Endothelial cell of hepatic sinusoid (primary cell): Measurements from ENCODE around the gene TTC7B.

Experiments
- in situ Hi-C: cut with HindIII; loops from 2 replicates; pipeline ENCODE4 v1.10.0; 2017; ENCODE audit warnings: low sequenced_read_pairs

Gene TTC7B

GRCh38 chr14:90777830-90778485 lies 38.3 kb downstream of the TTC7B start:
- in situ Hi-C loops = no loop called here

DNA sequence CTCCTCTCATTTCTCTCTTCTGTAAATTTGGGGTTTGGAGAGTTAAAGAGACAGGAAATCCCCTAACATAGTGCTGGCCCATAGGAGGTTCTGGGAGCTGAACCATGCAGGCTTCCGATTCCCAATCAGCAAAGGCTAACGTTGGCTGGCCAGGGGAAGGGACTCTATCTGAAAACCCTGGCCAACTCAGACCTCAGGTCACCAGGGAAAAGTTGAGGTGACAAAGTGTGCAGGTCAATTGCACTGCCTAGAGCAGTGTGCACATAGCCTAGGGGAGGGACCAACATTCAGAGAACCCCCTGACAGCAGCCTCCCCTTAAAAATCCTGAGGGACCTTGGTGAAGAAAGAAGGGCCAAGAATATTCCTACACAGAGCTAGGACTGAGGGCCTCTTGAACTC lies 38.9 kb downstream of the TTC7B start:
- in situ Hi-C loops = no loop called here

DNA sequence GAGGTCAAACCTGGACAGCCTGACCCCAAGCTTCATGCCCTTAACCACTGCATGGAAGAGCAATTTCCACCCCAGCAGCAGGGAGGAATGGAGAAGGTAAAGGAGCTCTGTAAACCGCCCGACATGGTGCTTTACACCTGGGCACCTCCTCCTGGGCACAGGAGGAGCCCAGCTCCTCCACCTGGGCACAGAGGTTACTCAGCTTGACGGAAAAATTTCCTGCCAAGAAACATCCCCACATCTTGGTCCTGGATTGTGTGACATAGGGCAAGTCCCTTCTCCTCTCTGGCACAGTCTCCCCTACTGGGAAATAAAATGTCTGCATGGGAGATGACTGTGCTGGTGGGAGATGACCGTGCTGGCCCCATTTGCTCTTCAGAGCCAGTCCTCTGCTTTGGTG lies 40.8 kb downstream of the TTC7B start:
- in situ Hi-C loops = no loop called here

GRCh38 chr14:90774316-90774715 lies 41.9 kb downstream of the TTC7B start:
- in situ Hi-C loops = no loop called here

- in situ Hi-C loops = no loop called here
These were observed 42.5 kb downstream of the TTC7B start for GRCh38 chr14:90773705-90774104.

- in situ Hi-C loops = no loop called here
These were observed 43.1 kb downstream of the TTC7B start for GRCh38 chr14:90773196-90773486.

GRCh38 chr14:90767899-90768298 lies 48.3 kb downstream of the TTC7B start:
- in situ Hi-C loops = no loop called here

DNA sequence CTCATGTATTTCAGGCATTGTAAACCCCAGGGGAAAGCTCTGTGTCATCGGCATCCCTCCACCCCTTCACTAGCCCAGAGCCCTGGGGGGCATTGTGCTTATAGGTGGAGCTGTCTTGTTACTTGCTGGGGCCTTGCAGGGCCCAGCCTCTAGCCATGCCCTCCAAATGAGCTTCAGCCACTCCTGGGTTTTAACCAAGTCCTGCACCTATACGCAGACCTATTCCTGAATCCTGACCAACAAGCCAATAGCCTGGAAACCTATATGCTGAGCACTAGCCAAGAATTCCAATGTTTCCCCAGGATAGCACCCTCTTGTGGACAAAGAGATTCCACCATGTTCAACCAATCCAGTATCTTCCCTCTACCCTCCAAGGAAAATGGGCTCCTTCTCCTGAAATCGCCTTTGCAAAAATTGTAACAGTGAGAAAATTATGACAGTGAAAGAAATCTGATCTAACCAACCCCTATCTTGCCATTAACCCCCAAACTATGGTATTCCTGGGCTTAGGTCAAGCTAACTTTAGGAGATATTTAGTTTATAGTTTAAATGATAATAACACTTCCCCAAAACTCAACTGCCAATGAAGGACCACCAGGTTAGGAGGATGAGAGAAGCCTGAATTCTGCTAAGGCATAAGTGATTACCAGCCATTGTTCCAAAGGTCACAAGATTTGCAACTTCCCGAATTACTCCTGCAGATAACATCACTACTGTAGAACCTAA lies 55.5 kb downstream of the TTC7B start:
- in situ Hi-C loops = no loop called here

GRCh38 chr14:90760078-90760444 lies 56.2 kb downstream of the TTC7B start:
- in situ Hi-C loops = no loop called here

DNA sequence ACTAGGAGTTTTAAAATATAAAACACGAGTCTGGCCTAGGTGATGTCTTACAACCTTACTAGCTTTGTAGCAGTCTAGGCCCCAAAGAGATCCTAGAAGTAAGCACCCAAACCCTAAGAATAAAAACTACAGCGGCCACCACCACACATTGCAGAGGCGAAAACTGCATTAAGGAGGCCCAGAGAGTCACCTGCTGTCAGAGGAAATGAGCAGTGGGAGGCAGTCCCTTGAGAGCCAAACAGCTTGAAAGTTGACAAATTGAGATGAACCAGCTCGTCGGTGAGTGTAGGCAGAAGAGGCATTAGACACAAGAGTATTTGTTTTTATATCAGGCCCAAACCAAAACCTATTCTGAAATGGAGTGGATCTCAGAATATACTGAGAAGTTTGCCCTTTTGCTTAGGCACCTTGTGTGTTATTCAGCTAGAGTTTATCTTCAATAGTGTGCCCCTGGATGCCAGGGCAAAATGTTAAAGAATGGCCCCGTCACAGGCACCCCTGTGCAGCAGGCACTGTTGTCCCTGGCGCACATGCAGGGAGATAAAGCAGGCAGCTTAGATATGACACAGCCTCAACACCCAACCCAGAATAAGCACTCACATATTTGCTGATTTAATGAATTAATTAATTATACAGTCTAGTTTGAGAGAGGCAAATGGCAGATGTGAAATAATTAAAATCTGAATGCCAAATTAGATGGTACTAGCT lies 56.7 kb downstream of the TTC7B start:
- in situ Hi-C loops = no loop called here

DNA sequence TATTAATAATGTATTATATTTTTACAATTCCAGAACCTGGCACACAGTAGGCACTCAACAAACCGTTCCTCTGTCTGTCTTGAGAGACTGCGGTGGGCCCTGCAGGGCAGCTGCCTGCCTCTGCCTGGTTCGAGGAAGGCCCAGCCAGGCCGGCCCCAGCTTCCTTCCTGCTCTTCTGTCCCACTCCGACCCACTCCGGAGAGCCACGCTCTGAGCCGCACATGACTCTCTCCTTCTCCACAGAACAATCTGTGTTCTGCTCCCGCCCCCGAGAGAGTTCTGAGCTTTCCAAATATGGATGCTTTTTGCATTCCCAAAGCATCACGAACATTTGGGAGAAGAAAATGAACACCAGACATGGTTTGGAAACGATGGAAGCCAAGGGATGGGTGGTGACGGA lies 57.3 kb downstream of the TTC7B start:
- in situ Hi-C loops = no loop called here

DNA sequence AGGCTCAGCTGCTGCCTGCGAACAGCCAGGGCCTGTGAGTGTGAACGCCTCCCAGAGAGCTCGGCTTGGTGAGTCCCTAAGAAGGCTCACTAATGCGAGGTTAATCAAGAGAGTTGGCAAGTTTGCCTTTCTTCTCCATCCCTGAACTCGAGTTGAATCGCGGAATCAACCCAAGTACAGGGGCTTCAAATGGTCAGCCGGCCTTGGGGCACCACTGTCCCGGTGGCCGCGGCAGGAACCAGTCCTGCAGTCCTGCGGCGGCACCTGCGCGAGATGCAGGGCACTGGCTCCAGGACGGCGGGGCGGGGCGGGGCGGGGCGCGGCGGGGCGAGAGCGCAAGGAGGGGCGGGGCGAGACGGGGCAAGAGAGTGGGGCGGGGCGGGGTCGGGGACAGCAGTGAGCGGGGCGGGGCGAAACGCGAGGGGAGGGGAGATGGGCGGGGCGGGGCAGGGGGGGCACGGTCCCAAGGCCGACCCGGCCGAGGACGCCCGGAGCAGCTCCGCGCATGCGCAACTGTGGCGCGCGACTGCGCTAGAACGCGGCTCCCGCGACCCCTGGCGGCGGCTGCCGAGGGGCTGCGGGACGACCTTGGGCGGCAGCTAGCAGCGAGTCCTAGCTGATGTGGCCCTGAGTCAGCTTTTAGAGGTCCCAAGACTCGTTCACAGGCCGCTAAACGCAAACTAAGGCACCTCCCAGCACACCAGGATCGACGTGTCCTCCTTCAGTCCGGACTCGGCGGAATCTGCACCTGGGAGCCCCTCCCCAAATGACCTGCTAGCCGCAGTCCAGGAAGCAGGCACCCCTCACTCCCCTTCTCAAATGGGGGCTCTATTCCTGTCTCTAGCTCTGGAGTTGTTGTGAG lies 58.0 kb downstream of the TTC7B start:
- in situ Hi-C loops = no loop called here

GRCh38 chr14:90757452-90757851 lies 58.8 kb downstream of the TTC7B start:
- in situ Hi-C loops = no loop called here

- in situ Hi-C loops = no loop called here
These were observed 59.4 kb downstream of the TTC7B start for GRCh38 chr14:90756755-90757345.

DNA sequence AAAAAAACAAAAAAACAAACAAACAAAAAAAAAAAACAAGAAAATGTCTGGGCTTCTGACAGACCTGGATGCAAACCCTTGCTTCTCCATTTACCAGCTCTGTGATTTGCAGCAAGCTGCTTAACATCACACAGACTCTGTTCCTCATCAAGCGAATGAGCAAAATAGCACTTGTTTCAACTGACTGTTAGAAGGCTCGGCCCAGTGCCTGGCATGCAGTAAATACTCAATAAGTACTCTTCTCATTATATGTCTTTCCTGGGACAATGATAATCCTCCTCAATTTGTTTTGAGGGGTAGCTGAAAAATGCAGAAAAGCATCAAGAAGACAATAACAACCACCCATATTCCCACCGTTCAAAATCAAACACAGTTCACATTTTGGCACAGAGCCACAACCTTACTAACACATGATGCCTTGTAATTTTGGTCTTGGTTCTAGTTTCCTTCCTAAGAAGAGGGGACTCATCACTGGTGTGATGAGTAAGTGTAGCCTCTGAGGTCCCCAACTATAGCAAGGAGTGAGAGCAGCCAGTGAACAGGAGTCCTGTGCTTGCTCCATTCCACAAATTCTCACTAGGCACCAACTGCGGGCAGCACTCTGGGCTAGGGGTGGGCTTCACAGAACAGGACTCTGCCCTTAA lies 60.4 kb downstream of the TTC7B start:
- in situ Hi-C loops = no loop called here

DNA sequence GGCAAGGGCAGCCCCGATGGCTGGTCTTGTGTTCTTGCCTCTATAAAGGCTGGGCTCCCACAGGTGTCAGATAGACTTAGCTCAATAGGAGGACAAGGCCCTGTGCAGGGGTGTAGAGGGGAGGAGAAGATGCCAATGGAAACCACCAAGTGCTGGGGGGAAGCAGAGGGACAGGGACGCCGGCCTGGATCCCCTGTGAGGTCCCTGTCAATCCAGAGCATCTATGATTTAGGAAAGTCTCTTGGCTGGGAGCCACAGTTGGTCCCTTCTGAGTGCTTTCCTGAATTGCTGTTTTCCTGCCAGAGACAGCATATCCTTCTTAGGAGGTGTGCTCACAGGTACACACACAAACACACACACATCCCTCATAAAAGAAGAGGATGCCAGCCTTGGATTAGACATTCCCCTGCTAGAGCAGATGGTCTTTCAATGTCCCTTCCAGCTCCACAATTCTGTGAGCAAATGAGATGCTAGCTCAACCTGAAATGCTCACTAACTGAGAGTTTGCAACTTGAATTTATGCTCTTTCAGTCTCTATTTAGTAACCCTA lies 62.7 kb downstream of the TTC7B start:
- in situ Hi-C loops = no loop called here

GRCh38 chr14:90750701-90751100 lies 65.5 kb downstream of the TTC7B start:
- in situ Hi-C loops = no loop called here

DNA sequence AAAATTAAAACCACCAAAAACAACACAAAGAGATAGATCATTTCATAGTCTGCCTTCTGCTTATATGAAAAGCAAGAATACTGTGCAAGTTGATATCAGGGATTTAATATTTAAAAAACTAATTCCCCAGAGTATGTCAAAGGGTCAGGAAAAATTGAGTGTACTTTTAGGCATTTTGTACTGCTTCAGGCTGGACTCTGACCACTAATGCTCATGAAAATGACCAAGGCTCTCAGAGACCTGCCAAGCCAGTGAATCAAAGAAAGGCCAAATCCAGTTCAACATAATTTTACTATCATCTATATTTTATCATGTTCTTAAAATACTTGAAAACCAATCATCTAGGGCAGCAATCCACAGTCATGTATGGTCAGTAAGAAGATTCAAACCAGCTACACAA lies 66.0 kb downstream of the TTC7B start:
- in situ Hi-C loops = no loop called here

GRCh38 chr14:90747909-90748308 lies 68.3 kb downstream of the TTC7B start:
- in situ Hi-C loops = loop anchor here (25.0 kb wide), 1 partner anchor 539 kb away; no protein-coding TSS in a partner anchor

GRCh38 chr14:90743826-90744225 lies 72.4 kb downstream of the TTC7B start:
- in situ Hi-C loops = loop anchor here (25.0 kb wide), 1 partner anchor 543 kb away; no protein-coding TSS in a partner anchor
